Suppressor macrophage (primary cell): Measurements from ENCODE around the gene MYO1G.
A peak's percentile ranks its signal among the peaks of the same experiment; 100 is the strongest.

Experiments
- DNase-seq, 4 experiments: peaks; one replicate each; pipeline ENCODE4 v3.0.0-alpha.2; 2020 to 2022

MYO1G gene

GRCh38 chr7:44966731-44967538 is 11.9 kb downstream of the MYO1G start:
- no peak for DNase-seq

GRCh38 chr7:44965937-44966730 is 12.7 kb downstream of the MYO1G start:
- DNase-seq = no peak

GRCh38 chr7:44965441-44965903 is 13.3 kb downstream of the MYO1G start:
- DNase-seq = no peak

- DNase-seq = no peak
Measured at GRCh38 chr7:44964831-44965440, 13.9 kb downstream of the MYO1G start.

GRCh38 chr7:44964384-44964830 is 14.4 kb downstream of the MYO1G start:
- DNase-seq = peak in 1 of 4 experiments; percentile 12

GRCh38 chr7:44963364-44964290 is 15.2 kb downstream of the MYO1G start:
- no peak for DNase-seq

GRCh38 chr7:44962483-44963251 is 16.1 kb downstream of the MYO1G start:
- peak in 1 of 4 experiments; percentile 14 for DNase-seq

GRCh38 chr7:44961844-44962482 is 16.9 kb downstream of the MYO1G start:
- DNase-seq = no peak

- no peak for DNase-seq
Measured at GRCh38 chr7:44960011-44960580, 18.7 kb downstream of the MYO1G start.

- peak; percentile 37 to 69 (median 44) for DNase-seq
Measured at GRCh38 chr7:44959433-44959951, 19.3 kb downstream of the MYO1G start.

- no peak for DNase-seq
Measured at GRCh38 chr7:44958645-44959344, 20.0 kb downstream of the MYO1G start.

GRCh38 chr7:44956157-44956766 is 22.6 kb downstream of the MYO1G start:
- DNase-seq = no peak

- no peak for DNase-seq
Measured at GRCh38 chr7:44955733-44956132, 23.1 kb downstream of the MYO1G start.

GRCh38 chr7:44953156-44953555 is 25.7 kb downstream of the MYO1G start:
- DNase-seq = no peak

- no peak for DNase-seq
Measured at GRCh38 chr7:44949303-44949702, 29.5 kb downstream of the MYO1G start.

- no peak for DNase-seq
Measured at GRCh38 chr7:44945479-44945878, 33.3 kb downstream of the MYO1G start.

- no peak for DNase-seq
Measured at GRCh38 chr7:44944821-44945220, 34.0 kb downstream of the MYO1G start.

GRCh38 chr7:44943631-44944030 is 35.2 kb downstream of the MYO1G start:
- DNase-seq = no peak

GRCh38 chr7:44937426-44937825 is 41.4 kb downstream of the MYO1G start:
- no peak for DNase-seq
